K562 (cell line): ENCODE data around the gene INS. TPM values are rescaled to one million over a fixed set of nuclear protein-coding genes. Genes with fewer than 3 reads are reported as not detected.

Experiments
- ATAC-seq: fragments of 200-7000 bp; cut with Tn5 transposase; 3 replicates; pipeline ENCODE4 v1.9.1; 2020; ENCODE audit warnings: moderate library complexity
- BruUV-seq: library from RNA; stranded (reverse); fragments of 400-500 nt; replicated peaks from 2 replicates; lab custom pipeline; 2021; lab: Mats Ljungman, UMichigan
- CTCF ChIA-PET: fragments of 300-600 bp; formaldehyde crosslinking; extraction: SDS; loops from one replicate; lab custom pipeline; 2021; ENCODE audit warnings: low intra/inter-chr PET ratio; lab: Yijun Ruan, JAX
- POLR2A ChIA-PET: fragments of 300-600, 350-650 bp; sonication (Branson Sonifier 250); formaldehyde crosslinking; extraction: SDS; loops from one replicate; lab custom pipeline; 2021; ENCODE audit warnings: antibody characterized with exemption, inconsistent platforms; lab: Yijun Ruan, JAX
- DNase-seq, 4 experiments: peaks; one replicate each; pipeline versions ENCODE4 v3.0.0 to v3.0.0-alpha.2; 2011 to 2018; ENCODE audit warnings: low spot score in 3 of 4, mixed read lengths in 3 of 4; ENCODE audit errors: extremely low read depth in 1 of 4
- FAIRE-seq: peaks from 2 replicates; lab custom pipeline; 2011; peaks lifted over from hg19 to GRCh38; lab: Jason Lieb, UNC
- H2AFZ ChIP-seq: 2 replicates; pipeline ENCODE4 v1.6.0; 2011; ENCODE audit warnings: low read depth, low read length, control low read depth, inconsistent platforms
- H3K27ac ChIP-seq: fragments of 200-600 bp; 3 replicates; pipeline ENCODE4 v1.8.0; 2011; ENCODE audit warnings: low read depth, mild to moderate bottlenecking, control low read depth, inconsistent platforms, low read length, moderate library complexity, mixed read lengths; ENCODE audit errors: extremely low read depth
- H3K27me3 ChIP-seq, 2 experiments: fragments of 300-600 bp in 1 of 2; 2 replicates in 1 of 2; 3 replicates in 1 of 2; pipeline versions ENCODE4 v1.6.0 to v1.8.0; 2011; ENCODE audit warnings: inconsistent platforms in 2 of 2, low read length in 2 of 2, mild to moderate bottlenecking in 1 of 2, mixed read lengths in 1 of 2, moderate library complexity in 1 of 2; ENCODE audit not compliant: control insufficient read depth in 2 of 2, insufficient read depth in 2 of 2
- H3K36me3 ChIP-seq: fragments of 300-600 bp; 3 replicates; pipeline ENCODE4 v1.8.0; 2011; ENCODE audit warnings: mild to moderate bottlenecking, low read length, inconsistent platforms; ENCODE audit not compliant: control insufficient read depth, insufficient read depth
- H3K4me1 ChIP-seq, 2 experiments: fragments of 200-600 bp in 1 of 2; replicated peaks in 1 of 2; 2 replicates in 1 of 2; 3 replicates in 1 of 2; pipeline versions ENCODE4 v1.5.1 to v1.8.0; 2011; ENCODE audit warnings: inconsistent platforms in 2 of 2, low read length in 2 of 2, mild to moderate bottlenecking in 1 of 2, mixed read lengths in 1 of 2, moderate library complexity in 1 of 2; ENCODE audit not compliant: control insufficient read depth in 2 of 2, insufficient read depth in 2 of 2
- H3K4me2 ChIP-seq: 2 replicates; pipeline ENCODE4 v1.6.1; 2011; ENCODE audit warnings: low read length, control low read depth, inconsistent platforms, mixed read lengths; ENCODE audit not compliant: insufficient read depth
- H3K4me3 ChIP-seq: fragments of 200-600 bp; sonication (generic), shearing (Covaris generic); 2 replicates; pipeline ENCODE4 v1.5.1; 2016; ENCODE audit warnings: control low read depth, inconsistent platforms
- H3K79me2 ChIP-seq: fragments of 200-600 bp; 3 replicates; pipeline ENCODE4 v1.8.0; 2011; ENCODE audit warnings: low read length, inconsistent platforms; ENCODE audit not compliant: control insufficient read depth, insufficient read depth
- H3K9ac ChIP-seq, 2 experiments: 2 replicates each; pipeline versions ENCODE4 v1.6.0 to v1.6.1; 2011; ENCODE audit warnings: low read depth in 2 of 2, low read length in 2 of 2, control low read depth in 1 of 2, inconsistent platforms in 1 of 2, mild to moderate bottlenecking in 1 of 2, mixed read lengths in 1 of 2; ENCODE audit not compliant: insufficient read depth in 1 of 2
- H3K9me1 ChIP-seq: one replicate; pipeline ENCODE4 v1.6.0; 2011; ENCODE audit warnings: inconsistent platforms, mild to moderate bottlenecking, low read length, moderate library complexity; ENCODE audit not compliant: control insufficient read depth, insufficient read depth
- H3K9me3 ChIP-seq: replicated peaks from 2 replicates; pipeline ENCODE4 v1.5.1; 2011; ENCODE audit warnings: low read depth, low read length, inconsistent platforms; ENCODE audit not compliant: control insufficient read depth, insufficient read depth
- H4K20me1 ChIP-seq: replicated peaks from 2 replicates; pipeline ENCODE4 v1.6.1; 2011; ENCODE audit warnings: low read length, inconsistent platforms, mixed read lengths; ENCODE audit not compliant: control insufficient read depth, insufficient read depth
- ASH1L ChIP-seq: fragments of 450-650 bp; IDR thresholded peaks from 2 replicates; pipeline ENCODE4 v1.6.1; 2018; ENCODE audit warnings: borderline replicate concordance, mild to moderate bottlenecking, low read depth; ENCODE audit not compliant: partially characterized antibody
- BDP1 ChIP-seq: IDR thresholded peaks from 3 replicates; pipeline ENCODE4 v1.6.1; 2011; ENCODE audit not compliant: insufficient read length, insufficient read depth
- CHCHD3 ChIP-seq: fragments of 250-450 bp; sonication (Bioruptor Pico); IDR thresholded peaks from 2 replicates; pipeline ENCODE4 v2.1.2; 2022; ENCODE audit warnings: mild to moderate bottlenecking
- EHMT2 ChIP-seq: fragments of 450-650 bp; IDR thresholded peaks from 2 replicates; pipeline ENCODE4 v1.6.1; 2018; ENCODE audit warnings: antibody characterized with exemption
- GATA2 ChIP-seq: sonication (generic); formaldehyde crosslinking; IDR thresholded peaks from 2 replicates; pipeline ENCODE4 v1.4.0; 2020; ENCODE audit warnings: mild to moderate bottlenecking, missing genetic modification reagents
- HDAC2 ChIP-seq: fragments of 450-650 bp; IDR thresholded peaks from 2 replicates; pipeline ENCODE4 v1.6.1; 2016; ENCODE audit warnings: mild to moderate bottlenecking
- HNRNPH1 ChIP-seq: fragments of 200-400 bp; formaldehyde crosslinking; optimal IDR thresholded peaks from 2 replicates; pipeline ENCODE3; 2017; ENCODE audit warnings: low read depth, mild to moderate bottlenecking, low read length, moderate library complexity
- MBD2 ChIP-seq: sonication (generic); IDR thresholded peaks from 2 replicates; pipeline ENCODE4 v1.6.1; 2016; ENCODE audit warnings: low read depth, borderline replicate concordance
- POLR2A ChIP-seq: fragments of 450-650 bp; conservative IDR thresholded peaks from 2 replicates; pipeline ENCODE4 v1.6.1; 2016
- POLR2B ChIP-seq: fragments of 450-650 bp; IDR thresholded peaks from 2 replicates; pipeline ENCODE4 v1.6.1; 2018; ENCODE audit warnings: low read depth; ENCODE audit not compliant: partially characterized antibody
- PRMT5 ChIP-seq: sonication (generic); formaldehyde crosslinking; IDR thresholded peaks from 2 replicates; pipeline ENCODE4 v1.5.0; 2020; ENCODE audit warnings: missing genetic modification reagents
- RFX7 ChIP-seq: fragments of 250-450 bp; sonication (Bioruptor Pico); IDR thresholded peaks from 2 replicates; pipeline ENCODE4 v1.5.1; 2021; ENCODE audit warnings: mild to moderate bottlenecking
- SMAD1 ChIP-seq: fragments of 150-350 bp; IDR thresholded peaks from 2 replicates; pipeline ENCODE4 v1.6.1; 2014; ENCODE audit warnings: low read length, low read depth; ENCODE audit not compliant: partially characterized antibody
- SRSF7 ChIP-seq: fragments of 200-400 bp; formaldehyde crosslinking; optimal IDR thresholded peaks from 2 replicates; pipeline ENCODE3; 2017; ENCODE audit warnings: mild to moderate bottlenecking, low read depth, low read length
- WGBS: fragments of 100-300 bp; shearing (Covaris generic); methylation state at CpG from one replicate; pipeline ENCODE4 v1.1.6; 2016; ENCODE audit warnings: low coverage, mixed read lengths; ENCODE audit not compliant: insufficient coverage; ENCODE audit errors: missing lambda C conversion rate; 5-methylcytosine and 5-hydroxymethylcytosine counted together
- in situ Hi-C: fragments of 300-500 bp; cut with MboI; formaldehyde crosslinking; loops from 4 replicates; pipeline ENCODE4 v1.15.0; 2018; ENCODE audit warnings: inconsistent platforms, mixed read lengths
- intact Hi-C: fragments of 100-400 bp; cut with micrococcal nuclease; formaldehyde crosslinking; loops from 2 replicates; pipeline ENCODE4 v1.14.2; 2022
- polyA plus RNA-seq, 8 experiments: library from polyadenylated mRNA; depleted of rRNA in 4 of 8; stranded (reverse) in 5 of 8; unstranded in 3 of 8; fragments of >200 nt; fragmentation: Nextera tagmentation in 2 of 8; fragmentation: Illumina TruSeq in 1 of 8; extraction: Ambion mirVana in 2 of 8; extraction: Trizol in 1 of 8; gene quantifications; 2 replicates each; pipeline versions ENCODE4 v1.2.1 to v1.2.3, GENCODE V29; 2011 to 2014; ENCODE audit warnings: inconsistent platforms in 1 of 8, missing spikeins in 1 of 8
- total RNA-seq, 7 experiments: library from RNA; depleted of rRNA in 6 of 7; stranded (reverse); fragments of >200 nt in 6 of 7; fragmentation: Illumina TruSeq in 2 of 7; extraction: Trizol in 2 of 7; gene quantifications; 2 replicates each; pipeline versions ENCODE4 v1.2.1 to v1.2.3, GENCODE V29; 2011 to 2021; ENCODE audit warnings: low replicate concordance in 1 of 7
- TF ChIP-seq, protein P1 (sequence below): fragments of 150-350 bp; IDR thresholded peaks from 2 replicates; pipeline ENCODE4 v1.6.1; 2014; ENCODE audit warnings: low read depth, mild to moderate bottlenecking, low read length, borderline replicate concordance
- TF ChIP-seq, protein P2 (sequence below): sonication (generic); formaldehyde crosslinking; IDR thresholded peaks from 2 replicates; pipeline ENCODE4 v1.8.0; 2022; ENCODE audit warnings: missing genetic modification reagents, mild to moderate bottlenecking, borderline replicate concordance
- TF ChIP-seq, protein P3 (sequence below): fragments of 450-650 bp; IDR thresholded peaks from 2 replicates; pipeline ENCODE4 v1.6.1; 2017; ENCODE audit warnings: antibody characterized with exemption, mild to moderate bottlenecking

Gene INS
- total and polyA plus RNA-seq, 9 of the 15 experiments (the other 6 are each of a cell fraction or from before 2014, with no cell fraction given), result not detected

DNA sequence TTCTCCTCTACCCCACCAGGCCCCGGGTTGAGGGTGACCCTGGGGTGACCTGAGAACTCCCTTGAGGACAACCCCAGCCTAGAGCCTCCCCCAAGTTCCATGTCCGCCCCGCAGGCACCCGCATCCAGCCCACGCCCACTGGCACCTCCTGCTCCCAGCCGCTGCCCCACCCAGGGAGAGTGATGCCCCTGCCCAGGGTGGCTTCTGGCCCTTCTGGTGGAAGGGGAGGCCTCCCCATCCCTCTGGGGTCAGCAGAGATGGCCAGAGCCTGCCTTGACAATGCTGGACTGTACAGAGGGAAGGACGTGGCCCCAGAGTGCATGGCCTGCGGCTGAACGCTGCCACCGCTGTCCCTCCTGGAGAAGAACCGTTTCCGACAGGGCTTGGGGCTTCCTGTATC is 11.7 kb upstream of the INS start:
- ATAC-seq (no peak), FAIRE-seq (no peak), DNase-seq (no peak)
- peaks cover 3 to 49% of the 10 kb centered on the region in 2 experiments; a peak in 4 of 5 replicates for H3K27me3 ChIP-seq
- no peaks in the 10 kb centered on the region; the same call in 1 of the 2 replicates for H3K9me3 ChIP-seq
- H3K4me3 ChIP-seq, result no peak overlapping the region
- 18% methylated on average over 11 of the region's 12 CpGs for WGBS
- BruUV-seq, result no TSS peak
- in situ Hi-C loops, result no loop called here
- no peak overlapping the region for H3K9ac ChIP-seq
- no peaks in the 10 kb centered on the region for H3K9me1 ChIP-seq
- peaks cover 5% of the 10 kb centered on the region for H4K20me1 ChIP-seq
- no peak overlapping the region for H2AFZ ChIP-seq
- no peaks in the 10 kb centered on the region for H3K36me3 ChIP-seq
- no peak overlapping the region for H3K27ac ChIP-seq
- POLR2A ChIA-PET, result no interaction called here
- no peak overlapping the region for H3K4me2 ChIP-seq
- intact Hi-C loops, result no loop called here
- H3K79me2 ChIP-seq, result no peaks in the 10 kb centered on the region
- peaks cover 0 to 29% of the 10 kb centered on the region in 2 experiments; a peak in 2 of 5 replicates for H3K4me1 ChIP-seq
- CTCF ChIA-PET, result no interaction called here
- TF ChIP-seq PRMT5 (CRISPR knock-in tag), result no peak
- TF ChIP-seq SRSF7, result no peak
- TF ChIP-seq HNRNPH1, result no peak
- no peak for TF ChIP-seq MBD2
- TF ChIP-seq POLR2A, result no peak
- TF ChIP-seq HDAC2, result no peak
- TF ChIP-seq, protein P1, sequence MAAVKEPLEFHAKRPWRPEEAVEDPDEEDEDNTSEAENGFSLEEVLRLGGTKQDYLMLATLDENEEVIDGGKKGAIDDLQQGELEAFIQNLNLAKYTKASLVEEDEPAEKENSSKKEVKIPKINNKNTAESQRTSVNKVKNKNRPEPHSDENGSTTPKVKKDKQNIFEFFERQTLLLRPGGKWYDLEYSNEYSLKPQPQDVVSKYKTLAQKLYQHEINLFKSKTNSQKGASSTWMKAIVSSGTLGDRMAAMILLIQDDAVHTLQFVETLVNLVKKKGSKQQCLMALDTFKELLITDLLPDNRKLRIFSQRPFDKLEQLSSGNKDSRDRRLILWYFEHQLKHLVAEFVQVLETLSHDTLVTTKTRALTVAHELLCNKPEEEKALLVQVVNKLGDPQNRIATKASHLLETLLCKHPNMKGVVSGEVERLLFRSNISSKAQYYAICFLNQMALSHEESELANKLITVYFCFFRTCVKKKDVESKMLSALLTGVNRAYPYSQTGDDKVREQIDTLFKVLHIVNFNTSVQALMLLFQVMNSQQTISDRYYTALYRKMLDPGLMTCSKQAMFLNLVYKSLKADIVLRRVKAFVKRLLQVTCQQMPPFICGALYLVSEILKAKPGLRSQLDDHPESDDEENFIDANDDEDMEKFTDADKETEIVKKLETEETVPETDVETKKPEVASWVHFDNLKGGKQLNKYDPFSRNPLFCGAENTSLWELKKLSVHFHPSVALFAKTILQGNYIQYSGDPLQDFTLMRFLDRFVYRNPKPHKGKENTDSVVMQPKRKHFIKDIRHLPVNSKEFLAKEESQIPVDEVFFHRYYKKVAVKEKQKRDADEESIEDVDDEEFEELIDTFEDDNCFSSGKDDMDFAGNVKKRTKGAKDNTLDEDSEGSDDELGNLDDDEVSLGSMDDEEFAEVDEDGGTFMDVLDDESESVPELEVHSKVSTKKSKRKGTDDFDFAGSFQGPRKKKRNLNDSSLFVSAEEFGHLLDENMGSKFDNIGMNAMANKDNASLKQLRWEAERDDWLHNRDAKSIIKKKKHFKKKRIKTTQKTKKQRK, result no peak
- TF ChIP-seq POLR2B, result no peak
- no peak for TF ChIP-seq SMAD1
- TF ChIP-seq EHMT2, result no peak
- TF ChIP-seq CHCHD3, result no peak
- TF ChIP-seq, protein P2, sequence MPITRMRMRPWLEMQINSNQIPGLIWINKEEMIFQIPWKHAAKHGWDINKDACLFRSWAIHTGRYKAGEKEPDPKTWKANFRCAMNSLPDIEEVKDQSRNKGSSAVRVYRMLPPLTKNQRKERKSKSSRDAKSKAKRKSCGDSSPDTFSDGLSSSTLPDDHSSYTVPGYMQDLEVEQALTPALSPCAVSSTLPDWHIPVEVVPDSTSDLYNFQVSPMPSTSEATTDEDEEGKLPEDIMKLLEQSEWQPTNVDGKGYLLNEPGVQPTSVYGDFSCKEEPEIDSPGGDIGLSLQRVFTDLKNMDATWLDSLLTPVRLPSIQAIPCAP (CRISPR knock-in tag), result no peak
- no peak for TF ChIP-seq BDP1
- no peak for TF ChIP-seq ASH1L
- TF ChIP-seq, protein P3, sequence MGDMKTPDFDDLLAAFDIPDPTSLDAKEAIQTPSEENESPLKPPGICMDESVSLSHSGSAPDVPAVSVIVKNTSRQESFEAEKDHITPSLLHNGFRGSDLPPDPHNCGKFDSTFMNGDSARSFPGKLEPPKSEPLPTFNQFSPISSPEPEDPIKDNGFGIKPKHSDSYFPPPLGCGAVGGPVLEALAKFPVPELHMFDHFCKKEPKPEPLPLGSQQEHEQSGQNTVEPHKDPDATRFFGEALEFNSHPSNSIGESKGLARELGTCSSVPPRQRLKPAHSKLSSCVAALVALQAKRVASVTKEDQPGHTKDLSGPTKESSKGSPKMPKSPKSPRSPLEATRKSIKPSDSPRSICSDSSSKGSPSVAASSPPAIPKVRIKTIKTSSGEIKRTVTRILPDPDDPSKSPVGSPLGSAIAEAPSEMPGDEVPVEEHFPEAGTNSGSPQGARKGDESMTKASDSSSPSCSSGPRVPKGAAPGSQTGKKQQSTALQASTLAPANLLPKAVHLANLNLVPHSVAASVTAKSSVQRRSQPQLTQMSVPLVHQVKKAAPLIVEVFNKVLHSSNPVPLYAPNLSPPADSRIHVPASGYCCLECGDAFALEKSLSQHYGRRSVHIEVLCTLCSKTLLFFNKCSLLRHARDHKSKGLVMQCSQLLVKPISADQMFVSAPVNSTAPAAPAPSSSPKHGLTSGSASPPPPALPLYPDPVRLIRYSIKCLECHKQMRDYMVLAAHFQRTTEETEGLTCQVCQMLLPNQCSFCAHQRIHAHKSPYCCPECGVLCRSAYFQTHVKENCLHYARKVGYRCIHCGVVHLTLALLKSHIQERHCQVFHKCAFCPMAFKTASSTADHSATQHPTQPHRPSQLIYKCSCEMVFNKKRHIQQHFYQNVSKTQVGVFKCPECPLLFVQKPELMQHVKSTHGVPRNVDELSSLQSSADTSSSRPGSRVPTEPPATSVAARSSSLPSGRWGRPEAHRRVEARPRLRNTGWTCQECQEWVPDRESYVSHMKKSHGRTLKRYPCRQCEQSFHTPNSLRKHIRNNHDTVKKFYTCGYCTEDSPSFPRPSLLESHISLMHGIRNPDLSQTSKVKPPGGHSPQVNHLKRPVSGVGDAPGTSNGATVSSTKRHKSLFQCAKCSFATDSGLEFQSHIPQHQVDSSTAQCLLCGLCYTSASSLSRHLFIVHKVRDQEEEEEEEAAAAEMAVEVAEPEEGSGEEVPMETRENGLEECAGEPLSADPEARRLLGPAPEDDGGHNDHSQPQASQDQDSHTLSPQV, result no peak
- TF ChIP-seq RFX7, result no peak
- no peak for TF ChIP-seq GATA2 (CRISPR knock-in tag)
